ENCODE measurements around the gene DHDDS. TPM values are rescaled to one million over a fixed set of nuclear protein-coding genes. Genes with fewer than 3 reads are reported as not detected.

The DHDDS gene
- total RNA-seq, 1 experiment from 2014 or later = 61.3 TPM

- peak; percentile 42 for DNase-seq (ENCODE audit: low spot score)
Measured at GRCh38 chr1:26417111-26417759, 14.9 kb upstream of the DHDDS start.

GRCh38 chr1:26418865-26419349 lies 13.2 kb upstream of the DHDDS start:
- DNase-seq (ENCODE audit: low spot score) = no peak

- no peak for DNase-seq (ENCODE audit: low spot score)
Measured at GRCh38 chr1:26419494-26419893, 12.6 kb upstream of the DHDDS start.

- no peak for DNase-seq (ENCODE audit: low spot score)
Measured at GRCh38 chr1:26429721-26430120, 2.4 kb upstream of the DHDDS start.

DNA sequence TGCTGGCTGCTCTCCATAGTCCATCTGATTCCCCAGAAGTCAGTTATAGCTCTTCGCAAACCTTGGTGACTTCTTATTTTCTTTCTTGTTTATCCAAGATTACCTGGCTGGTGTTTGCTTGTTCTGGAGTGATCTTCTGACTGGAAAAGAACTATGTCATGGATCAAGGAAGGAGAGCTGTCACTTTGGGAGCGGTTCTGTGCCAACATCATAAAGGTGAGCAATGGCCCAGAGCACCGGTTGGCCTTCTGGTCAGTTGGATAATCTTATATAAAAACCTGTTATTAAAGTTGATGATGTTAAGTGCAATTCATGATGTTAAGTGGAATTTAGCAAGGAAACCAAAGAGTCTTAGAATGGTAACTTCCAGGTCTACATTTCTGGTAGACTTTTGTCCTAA lies 672 bp downstream of the DHDDS start:
- no peak for DNase-seq (ENCODE audit: low spot score)

DNA sequence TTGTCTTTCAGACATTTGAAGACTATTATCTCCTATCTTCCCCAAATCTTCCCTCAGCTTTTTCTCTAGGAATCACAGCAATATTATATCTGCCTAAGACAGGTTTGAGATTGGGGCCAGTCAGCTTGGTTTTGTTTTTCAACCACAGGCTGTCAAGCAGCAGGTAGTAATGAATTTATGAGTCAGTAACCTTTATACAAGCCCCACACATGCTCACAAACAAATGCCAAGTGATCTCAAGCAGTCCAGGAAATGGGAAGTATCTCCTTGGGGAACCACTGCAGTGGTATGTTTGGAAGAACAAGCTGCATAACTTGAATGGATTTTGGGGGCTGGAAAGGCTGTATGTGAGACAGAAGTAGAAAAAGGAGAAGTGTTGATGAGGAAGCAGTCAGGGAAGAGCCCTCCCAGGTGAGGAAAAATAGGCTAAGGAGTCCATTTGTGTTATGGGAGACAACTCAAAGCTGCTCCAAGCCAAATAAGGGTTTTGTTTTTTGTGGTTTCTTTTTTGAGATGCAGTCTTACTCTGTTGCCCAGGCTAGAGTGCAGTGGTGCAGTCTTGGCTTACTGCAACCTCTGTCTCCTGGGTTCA lies 2.1 kb downstream of the DHDDS start:
- no peak for DNase-seq (ENCODE audit: low spot score)

DNA sequence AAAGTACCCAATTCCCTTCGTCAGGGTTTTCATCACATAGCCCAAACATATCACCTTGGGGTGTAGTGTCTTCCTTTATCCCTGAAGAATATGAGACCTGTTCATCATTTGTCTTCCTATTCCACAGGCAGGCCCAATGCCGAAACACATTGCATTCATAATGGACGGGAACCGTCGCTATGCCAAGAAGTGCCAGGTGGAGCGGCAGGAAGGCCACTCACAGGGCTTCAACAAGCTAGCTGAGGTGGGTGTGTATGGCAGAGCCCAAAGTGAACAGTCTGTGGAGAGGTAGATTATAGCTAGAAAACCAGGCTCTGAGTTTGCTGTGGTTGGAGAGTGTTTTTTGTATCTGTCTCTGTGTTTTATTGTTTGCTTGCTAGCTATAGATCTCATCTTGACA lies 5.9 kb downstream of the DHDDS start:
- DNase-seq (ENCODE audit: low spot score) = no peak

GRCh38 chr1:26440259-26440658 lies 8.1 kb downstream of the DHDDS start:
- DNase-seq (ENCODE audit: low spot score) = no peak

GRCh38 chr1:26449868-26450267 lies 17.7 kb downstream of the DHDDS start:
- DNase-seq (ENCODE audit: low spot score) = no peak

- DNase-seq (ENCODE audit: low spot score) = no peak
Measured at GRCh38 chr1:26450908-26451307, 18.8 kb downstream of the DHDDS start.

DNA sequence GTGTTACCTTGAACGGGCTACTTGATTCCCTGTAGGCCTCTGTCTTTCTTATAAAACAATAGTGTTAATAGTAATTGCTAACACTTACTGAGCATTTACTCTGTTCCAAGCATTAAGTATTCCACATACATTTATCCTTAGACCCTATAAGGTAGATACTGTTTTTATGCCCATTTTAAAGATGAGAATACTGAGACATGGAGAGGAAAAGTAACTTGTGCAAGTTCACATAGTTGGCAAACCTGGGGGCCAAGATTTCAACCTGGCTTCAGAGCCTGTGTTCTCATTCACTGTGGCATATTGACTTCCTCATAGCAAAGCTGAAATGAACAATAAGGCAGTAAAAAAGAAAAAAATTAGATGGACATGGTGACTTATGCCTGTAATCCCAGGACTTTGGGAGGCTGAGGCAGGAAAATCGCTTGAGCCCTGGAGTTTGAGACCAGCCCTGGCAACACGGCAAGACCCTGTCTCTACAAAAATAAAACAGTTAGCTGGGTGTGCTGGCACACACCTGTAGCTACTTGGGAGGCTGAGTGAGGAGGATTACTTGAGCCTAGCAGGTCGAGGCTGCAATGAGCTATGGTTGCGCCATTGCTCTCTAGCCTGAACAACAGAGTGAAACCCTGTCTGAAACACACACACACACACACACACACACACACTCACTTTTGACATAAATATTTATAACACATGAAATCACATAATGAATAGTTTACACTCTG lies 20.5 kb downstream of the DHDDS start:
- DNase-seq (ENCODE audit: low spot score) = no peak

DNA sequence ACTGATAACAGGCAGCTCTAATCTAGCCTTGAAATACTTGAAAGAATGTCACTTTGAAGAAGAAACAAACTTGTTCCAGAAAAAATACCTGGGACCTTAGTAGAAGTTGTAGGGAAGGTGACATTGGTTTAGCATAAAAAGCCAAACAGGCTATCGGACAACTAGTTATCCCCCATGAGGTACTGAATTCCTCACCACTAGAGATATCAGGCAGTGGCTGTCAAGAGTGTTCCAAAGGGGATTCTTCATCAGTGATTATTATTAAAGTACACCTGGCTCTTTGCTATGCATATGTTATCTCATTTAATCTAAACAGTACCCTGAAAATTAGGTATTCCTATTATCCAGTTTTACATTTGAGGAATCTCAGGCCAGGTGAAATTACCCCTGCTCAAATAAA lies 27.0 kb downstream of the DHDDS start:
- DNase-seq (ENCODE audit: low spot score) = no peak

- DNase-seq (ENCODE audit: low spot score) = no peak
Measured at GRCh38 chr1:26459573-26460031, 27.5 kb downstream of the DHDDS start.

DNA sequence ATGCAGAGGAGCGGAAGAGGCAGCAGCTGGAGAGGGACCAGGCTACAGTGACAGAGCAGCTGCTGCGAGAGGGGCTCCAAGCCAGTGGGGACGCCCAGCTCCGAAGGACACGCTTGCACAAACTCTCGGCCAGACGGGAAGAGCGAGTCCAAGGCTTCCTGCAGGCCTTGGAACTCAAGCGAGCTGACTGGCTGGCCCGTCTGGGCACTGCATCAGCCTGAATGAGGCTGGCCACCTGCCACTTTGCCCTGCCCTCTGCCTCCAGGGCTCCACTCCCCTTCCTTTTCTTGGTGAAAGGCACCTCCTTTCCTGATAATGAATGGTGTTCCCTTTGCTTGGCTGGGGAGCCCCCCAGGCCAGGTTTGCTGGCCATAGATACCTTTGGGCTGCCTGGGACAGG lies 36.8 kb downstream of the DHDDS start:
- no peak for DNase-seq (ENCODE audit: low spot score)

DNA sequence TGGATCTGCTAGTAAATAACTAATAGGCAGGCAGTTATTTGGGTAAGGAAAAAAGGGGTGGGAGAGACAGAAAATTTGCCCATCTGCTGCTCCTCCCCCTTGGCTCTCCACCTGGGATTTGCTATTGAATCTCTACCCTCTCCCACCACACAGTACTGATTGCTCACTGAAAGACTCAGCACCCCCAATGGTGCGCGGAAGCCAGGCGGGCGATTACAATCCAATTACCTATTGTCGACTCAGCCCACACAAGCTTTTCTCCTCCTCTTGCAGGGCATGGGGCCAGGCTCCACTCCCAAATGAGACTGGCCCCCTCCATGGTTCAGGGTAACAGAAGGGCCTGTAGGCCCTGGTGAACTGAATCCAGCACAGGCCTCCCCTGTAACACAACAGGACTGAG lies 37.4 kb downstream of the DHDDS start:
- DNase-seq (ENCODE audit: low spot score) = no peak

GRCh38 chr1:26470878-26471497 lies 38.9 kb downstream of the DHDDS start:
- DNase-seq (ENCODE audit: low spot score) = no peak

GRCh38 chr1:26471498-26472319 lies 39.6 kb downstream of the DHDDS start:
- DNase-seq (ENCODE audit: low spot score) = peak; percentile 39

DNA sequence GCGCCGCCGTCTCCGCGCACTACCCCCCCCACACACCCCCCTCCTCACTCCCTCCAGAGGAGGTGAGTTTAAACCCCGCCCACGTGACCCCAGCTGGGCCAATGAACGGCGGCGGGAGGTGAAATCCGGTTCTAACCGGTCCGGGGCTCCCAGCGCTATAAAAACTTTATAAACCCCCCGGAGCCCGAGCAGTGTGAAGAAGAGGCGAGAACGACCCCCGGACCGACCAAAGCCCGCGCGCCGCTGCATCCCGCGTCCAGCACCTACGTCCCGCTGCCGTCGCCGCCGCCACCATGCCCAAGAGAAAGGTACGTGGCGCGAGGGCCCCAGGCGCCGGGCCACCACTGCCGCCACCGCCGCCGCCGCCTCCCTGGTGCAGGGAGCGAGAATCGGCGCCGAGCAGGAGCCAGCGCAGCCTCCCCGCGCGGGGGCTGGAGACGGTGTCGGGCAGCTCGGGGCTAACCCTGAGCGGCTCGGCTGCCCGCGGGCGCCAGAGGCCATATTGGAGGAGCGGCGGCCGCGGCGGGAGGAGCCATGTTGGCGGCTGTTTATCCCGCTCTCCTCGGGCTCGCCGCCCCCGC lies 40.3 kb downstream of the DHDDS start, which contains the start of gene HMGN2:
HMGN2 (plus strand) TSS at position 121 of the 581 bp plus-strand sequence; CDS start at position 294, 173 bp downstream.
- DNase-seq (ENCODE audit: low spot score) = peak; percentile 77

GRCh38 chr1:26472901-26473845 lies 41.1 kb downstream of the DHDDS start:
- peak; percentile 67 for DNase-seq (ENCODE audit: low spot score)

GRCh38 chr1:26474818-26475217 lies 42.7 kb downstream of the DHDDS start:
- no peak for DNase-seq (ENCODE audit: low spot score)
